HG03565 (cell line): ENCODE data around the gene GLI3.

ENCODE experiments used
- ATAC-seq: cut with Tn5 transposase; IDR thresholded peaks from one replicate; pipeline ENCODE4 v1.9.1; 2021; ENCODE audit warnings: mild to moderate bottlenecking, moderate library complexity; ENCODE audit not compliant: unreplicated experiment

The GLI3 gene

GRCh38 chr7:42145539-42145938 lies 91.5 kb downstream of the GLI3 start:
- ATAC-seq = no peak

GRCh38 chr7:42144604-42145003 lies 92.4 kb downstream of the GLI3 start:
- no peak for ATAC-seq

DNA sequence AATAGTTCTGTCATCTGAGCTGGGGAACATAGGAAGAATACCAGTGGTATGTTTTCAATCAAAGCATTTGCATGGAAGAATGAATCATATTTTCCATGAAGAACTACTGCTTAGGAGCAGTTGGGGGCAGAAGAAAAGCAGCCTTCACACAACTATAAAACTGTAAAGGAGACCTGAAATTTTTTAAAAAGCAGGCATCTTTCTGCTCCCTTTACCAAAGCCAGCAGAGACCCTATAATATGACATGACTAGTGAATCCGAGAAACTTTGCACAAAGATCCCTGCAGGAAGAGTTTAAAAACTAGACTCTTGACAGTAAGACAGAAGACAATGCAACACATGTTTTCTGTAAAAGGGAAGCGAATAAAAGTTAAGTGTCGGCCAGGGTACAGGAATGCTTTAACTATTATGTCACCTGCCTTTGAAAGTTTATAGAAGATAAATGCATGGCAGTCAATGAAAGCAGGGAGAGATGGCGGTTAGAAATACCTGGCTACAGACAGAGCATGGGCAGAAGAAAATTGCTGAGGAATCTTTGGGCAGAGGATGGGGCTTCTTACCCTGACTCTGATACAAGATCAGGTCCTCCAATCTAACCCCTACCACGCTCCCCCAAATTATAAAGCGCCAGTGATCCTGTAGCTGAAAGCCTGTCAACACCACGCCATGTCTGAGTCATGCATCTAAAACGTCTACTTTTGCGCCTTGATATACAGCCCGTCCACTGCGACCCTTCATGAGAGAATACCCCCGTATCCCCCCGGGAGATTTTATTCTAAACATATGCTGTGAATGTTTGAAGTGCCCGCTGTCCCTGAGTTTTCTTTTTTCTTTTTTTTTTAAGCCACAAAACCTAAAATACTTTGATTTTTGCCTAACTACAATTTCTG lies 93.1 kb downstream of the GLI3 start:
- no peak for ATAC-seq

DNA sequence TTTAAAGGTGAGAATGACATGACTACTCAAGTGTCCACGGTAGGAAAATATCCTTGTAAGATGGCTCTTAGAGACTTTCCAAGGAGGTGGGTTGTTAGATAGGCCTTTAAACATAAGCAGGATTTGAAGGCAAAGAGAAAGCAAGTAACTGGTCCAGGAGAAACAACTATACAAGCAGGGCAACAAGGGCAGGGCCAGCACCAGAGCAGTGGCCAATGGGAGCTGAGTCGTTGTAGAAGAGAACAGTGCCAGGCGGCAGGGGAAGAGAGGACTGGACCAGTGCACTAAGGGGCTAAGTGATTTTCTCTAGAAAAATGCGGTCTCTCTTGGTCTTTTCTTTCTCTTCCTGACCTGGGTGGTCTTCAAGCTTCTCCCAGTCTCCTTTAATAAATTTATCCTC lies 94.9 kb downstream of the GLI3 start:
- no peak for ATAC-seq

- no peak for ATAC-seq
Measured at GRCh38 chr7:42139751-42140150, 97.3 kb downstream of the GLI3 start.

GRCh38 chr7:42138691-42139090 lies 98.3 kb downstream of the GLI3 start:
- ATAC-seq = no peak

GRCh38 chr7:42137941-42138340 lies 99.1 kb downstream of the GLI3 start:
- ATAC-seq = no peak

- no peak for ATAC-seq
Measured at GRCh38 chr7:42137431-42137830, 99.6 kb downstream of the GLI3 start.

DNA sequence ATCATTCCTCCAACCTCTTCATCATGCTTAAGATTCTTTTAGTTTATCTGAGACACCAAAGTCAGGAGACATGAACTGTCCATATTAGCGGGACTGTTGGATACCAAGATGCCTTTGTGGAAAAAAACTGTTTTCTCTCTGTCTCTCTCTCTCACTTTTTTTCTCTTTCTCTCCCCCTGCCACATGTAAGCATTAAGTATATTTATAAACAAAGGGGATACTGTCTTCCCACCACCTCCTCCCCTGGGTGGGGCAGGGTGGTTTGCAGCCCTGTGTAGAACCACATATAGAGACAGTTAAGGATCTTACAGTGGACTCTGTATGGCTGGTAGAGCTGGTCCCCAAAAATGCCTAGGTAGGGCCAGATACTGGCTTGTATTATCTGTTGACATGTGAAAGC lies 101.3 kb downstream of the GLI3 start:
- no peak for ATAC-seq

GRCh38 chr7:42134276-42134876 lies 102.6 kb downstream of the GLI3 start:
- no peak for ATAC-seq

- ATAC-seq = no peak
Measured at GRCh38 chr7:42133321-42133720, 103.7 kb downstream of the GLI3 start.

DNA sequence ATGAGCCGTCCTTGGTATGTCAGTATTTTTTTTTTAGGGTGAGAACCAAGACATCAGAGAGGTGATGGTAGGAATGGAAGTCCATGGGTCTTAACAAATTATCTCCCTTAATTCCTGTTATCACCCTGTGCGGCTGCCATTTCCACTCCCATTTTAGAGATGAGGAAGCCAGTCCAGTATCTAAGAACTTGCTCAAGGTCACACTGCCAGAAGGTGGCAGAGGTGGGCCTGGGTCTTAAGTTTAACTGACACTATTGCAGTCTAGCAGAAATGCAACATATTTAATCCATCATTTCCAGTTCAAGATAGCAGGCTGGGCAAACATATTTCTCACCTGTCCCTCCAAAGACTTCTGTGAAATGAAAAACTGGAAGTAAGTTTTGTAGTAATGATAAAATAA lies 108.3 kb downstream of the GLI3 start:
- no peak for ATAC-seq

DNA sequence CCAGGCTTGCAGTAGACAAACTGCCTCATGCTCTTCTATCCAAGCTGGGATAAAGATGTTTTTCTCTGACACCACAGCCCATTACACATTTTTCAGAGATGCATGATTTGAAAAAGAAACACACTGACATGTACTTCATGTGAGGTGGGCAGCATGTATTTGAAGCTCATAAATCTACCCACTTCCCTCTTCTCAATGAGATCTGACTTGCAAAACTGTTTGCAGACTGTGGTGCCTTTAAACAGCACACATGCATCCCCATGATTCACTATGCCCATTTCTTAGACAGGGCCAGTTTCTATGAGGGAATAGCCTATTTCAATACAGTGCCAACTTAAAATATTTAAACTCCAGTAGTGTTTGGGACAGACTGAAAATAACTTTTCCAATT lies 109.8 kb downstream of the GLI3 start:
- no peak for ATAC-seq

GRCh38 chr7:42126475-42127231 lies 110.4 kb downstream of the GLI3 start:
- ATAC-seq = no peak

- no peak for ATAC-seq
Measured at GRCh38 chr7:42125321-42125720, 111.7 kb downstream of the GLI3 start.

- ATAC-seq = no peak
Measured at GRCh38 chr7:42123716-42124115, 113.3 kb downstream of the GLI3 start.

GRCh38 chr7:42120191-42120590 lies 116.8 kb downstream of the GLI3 start:
- no peak for ATAC-seq

- no peak for ATAC-seq
Measured at GRCh38 chr7:42117201-42117600, 119.8 kb downstream of the GLI3 start.

GRCh38 chr7:42115795-42116194 lies 121.2 kb downstream of the GLI3 start:
- ATAC-seq = no peak

DNA sequence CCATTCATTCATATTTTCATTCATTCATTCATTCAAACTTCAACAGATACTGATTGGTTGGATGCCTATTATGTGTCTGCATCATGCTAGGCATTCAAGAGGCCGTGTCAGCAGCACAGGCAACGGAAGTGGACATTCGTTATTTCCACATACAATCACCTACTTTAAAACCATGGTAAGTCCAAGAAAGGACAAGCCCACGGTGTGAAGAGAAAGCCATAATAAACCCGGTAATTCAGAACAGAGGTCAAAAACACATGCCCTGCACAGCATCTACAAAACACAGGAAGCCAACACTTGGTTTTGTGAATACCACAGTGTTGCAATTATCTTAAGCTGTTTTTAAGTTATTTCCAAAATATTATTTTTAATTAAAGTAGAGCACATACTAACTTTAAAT lies 126.7 kb downstream of the GLI3 start:
- no peak for ATAC-seq

DNA sequence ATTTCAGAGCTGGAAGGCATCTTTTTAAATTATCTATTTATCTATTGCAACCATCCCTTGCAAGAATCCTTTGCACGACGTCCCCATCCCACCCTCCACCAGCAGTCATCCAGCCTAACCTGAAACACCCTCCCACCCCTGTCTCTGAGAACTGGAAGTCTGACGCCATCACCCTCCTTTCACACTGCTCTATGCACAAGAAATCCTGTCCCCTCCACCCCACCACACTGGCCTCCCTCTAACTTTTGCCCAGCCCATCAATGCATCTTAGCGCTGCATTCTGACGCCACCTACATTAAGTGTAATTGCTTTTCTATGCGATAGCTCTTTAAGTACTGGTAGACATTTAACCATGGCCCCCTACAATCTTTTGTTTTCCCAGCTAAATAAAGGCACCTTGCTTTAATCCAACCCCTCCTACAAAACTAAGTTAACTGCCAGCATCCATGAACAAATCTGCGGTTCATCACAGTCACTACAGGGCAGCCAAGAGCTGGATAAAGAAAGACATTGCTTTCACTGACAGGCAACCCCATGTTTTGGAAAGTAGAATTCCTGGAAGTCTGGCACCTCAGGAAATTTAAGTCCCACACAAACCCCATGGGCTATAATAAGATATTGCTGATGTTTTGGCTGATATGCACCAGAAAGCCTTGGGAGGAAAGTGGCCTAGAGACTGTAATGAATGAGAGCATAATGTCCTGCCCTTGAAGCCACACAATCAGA lies 128.0 kb downstream of the GLI3 start:
- no peak for ATAC-seq
